Fibroblast of pulmonary artery (primary cell): ENCODE results near the gene SASH1.

ENCODE experiments used
- DNase-seq: peaks from one replicate; pipeline ENCODE4 v3.0.0-alpha.2; 2010; ENCODE audit warnings: low read depth
- H3K4me3 ChIP-seq: replicated peaks from 2 replicates; pipeline ENCODE4 v1.5.1; 2011; ENCODE audit warnings: low read depth, mild to moderate bottlenecking, control low read depth, low read length, moderate library complexity
- TF ChIP-seq, protein P1 (sequence below): IDR thresholded peaks from 2 replicates; pipeline ENCODE4 v1.5.1; 2011; ENCODE audit warnings: mild to moderate bottlenecking, control low read depth, low read length, inconsistent platforms; ENCODE audit errors: missing control alignments

SASH1 gene

DNA sequence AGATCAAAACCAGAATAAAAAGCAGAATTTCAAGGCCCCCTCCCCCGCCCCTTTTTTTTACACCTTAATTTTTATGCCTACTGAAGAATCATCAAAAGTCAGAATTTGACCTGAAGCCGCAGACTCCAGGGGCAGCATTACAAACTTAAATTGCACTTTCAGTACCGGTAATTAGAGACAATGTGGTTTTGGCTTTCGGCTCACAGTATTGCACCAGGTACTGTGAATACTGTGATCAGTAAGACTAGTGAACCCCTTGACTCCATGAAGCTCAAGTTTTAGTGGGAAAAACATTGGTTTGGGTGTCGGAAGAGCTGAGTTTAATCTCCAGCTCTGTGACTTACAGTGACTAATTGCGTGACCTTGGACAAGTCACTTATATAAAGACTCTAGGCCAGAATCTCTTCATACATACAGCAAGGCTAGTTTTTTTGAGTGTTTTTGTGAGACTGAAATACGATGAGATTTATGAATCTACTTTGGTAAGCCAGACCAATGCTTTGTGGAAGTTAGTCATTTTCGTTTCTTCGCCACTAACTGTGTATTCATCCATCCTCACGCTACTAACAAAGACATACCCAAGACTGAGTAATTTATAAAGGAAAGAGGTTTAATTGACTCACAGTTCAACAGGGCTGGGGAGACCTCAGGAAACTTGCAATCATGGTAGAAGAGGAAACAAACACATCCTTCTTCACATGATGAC, 114.7 kb downstream of the SASH1 start:
- no peak overlapping the region for H3K4me3 ChIP-seq
- TF ChIP-seq, protein P1, sequence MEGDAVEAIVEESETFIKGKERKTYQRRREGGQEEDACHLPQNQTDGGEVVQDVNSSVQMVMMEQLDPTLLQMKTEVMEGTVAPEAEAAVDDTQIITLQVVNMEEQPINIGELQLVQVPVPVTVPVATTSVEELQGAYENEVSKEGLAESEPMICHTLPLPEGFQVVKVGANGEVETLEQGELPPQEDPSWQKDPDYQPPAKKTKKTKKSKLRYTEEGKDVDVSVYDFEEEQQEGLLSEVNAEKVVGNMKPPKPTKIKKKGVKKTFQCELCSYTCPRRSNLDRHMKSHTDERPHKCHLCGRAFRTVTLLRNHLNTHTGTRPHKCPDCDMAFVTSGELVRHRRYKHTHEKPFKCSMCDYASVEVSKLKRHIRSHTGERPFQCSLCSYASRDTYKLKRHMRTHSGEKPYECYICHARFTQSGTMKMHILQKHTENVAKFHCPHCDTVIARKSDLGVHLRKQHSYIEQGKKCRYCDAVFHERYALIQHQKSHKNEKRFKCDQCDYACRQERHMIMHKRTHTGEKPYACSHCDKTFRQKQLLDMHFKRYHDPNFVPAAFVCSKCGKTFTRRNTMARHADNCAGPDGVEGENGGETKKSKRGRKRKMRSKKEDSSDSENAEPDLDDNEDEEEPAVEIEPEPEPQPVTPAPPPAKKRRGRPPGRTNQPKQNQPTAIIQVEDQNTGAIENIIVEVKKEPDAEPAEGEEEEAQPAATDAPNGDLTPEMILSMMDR, result no peak
- DNase-seq, result peak; percentile 44

DNA sequence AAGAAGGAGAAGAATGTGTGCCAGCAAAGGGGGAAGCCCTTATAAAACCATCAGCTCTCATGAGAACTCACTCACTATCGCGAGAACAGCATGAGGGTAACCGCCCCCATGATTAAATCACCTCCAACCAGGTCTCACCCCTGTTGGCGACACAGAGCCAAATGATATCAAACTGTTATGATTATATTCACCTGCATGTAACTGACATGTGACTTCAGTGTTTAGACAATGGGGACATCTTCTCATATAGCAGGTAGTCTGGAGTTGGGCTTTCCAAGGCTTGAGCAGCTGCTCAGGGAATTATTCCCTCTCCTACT, 115.2 kb downstream of the SASH1 start:
- TF ChIP-seq, protein P1, result no peak
- no peak overlapping the region for H3K4me3 ChIP-seq
- DNase-seq, result no peak

DNA sequence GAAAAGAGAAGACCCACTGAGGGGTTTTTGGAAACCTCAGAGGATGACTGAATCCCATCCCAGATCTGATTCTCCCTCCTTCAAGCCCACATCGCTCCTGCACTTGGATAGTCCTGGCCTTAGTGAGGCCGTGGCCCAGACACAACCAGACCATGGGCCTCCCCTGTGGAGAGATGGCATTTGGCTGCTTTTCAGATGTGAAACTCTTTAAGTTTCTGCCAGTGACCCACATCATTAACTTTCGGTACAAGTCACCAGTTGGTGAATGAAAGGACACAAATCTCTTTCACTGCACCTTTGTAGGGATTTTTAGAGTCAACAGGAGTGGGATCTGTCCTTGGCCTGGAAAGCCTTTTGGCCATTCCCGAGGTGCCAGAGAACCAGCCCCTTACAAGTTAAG, 116.6 kb downstream of the SASH1 start:
- H3K4me3 ChIP-seq, result no peak overlapping the region
- DNase-seq, result no peak
- TF ChIP-seq, protein P1, result no peak

DNA sequence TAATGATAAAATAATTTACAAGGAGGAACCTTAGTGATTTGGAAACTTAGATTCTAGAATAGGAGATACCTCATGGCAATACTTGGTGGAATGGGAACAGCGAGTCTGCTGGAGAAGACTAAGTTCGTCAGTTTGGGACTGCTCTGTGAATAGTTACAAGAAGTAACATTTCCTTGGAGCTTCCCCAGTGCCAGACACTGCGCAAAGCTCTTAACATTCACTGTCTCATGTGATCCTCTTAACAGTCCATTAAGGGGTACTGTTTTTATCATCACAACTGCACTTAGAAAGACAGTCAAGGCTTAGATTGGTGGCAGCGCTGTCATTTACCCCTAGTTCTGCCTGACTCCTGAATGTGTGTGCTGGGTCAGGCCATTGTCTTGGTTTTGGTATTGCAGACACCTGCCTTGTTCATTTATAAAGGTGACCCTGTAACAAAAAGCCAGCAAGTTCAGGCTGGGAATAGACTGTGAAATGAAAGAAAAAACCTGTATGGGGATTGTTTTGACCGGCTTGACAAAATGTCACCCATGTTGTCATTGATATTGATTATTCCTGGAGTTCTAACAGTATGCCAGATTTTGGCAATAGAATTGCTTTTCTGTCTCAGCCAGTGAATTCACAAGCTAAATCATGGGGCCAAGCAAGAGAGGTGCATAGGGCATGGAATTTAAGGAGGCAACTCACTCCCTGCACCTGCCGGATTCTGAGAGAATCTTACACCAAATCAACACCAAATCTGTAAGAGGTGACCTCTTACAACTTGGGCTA, 118.4 kb downstream of the SASH1 start:
- H3K4me3 ChIP-seq, result no peak overlapping the region

DNA sequence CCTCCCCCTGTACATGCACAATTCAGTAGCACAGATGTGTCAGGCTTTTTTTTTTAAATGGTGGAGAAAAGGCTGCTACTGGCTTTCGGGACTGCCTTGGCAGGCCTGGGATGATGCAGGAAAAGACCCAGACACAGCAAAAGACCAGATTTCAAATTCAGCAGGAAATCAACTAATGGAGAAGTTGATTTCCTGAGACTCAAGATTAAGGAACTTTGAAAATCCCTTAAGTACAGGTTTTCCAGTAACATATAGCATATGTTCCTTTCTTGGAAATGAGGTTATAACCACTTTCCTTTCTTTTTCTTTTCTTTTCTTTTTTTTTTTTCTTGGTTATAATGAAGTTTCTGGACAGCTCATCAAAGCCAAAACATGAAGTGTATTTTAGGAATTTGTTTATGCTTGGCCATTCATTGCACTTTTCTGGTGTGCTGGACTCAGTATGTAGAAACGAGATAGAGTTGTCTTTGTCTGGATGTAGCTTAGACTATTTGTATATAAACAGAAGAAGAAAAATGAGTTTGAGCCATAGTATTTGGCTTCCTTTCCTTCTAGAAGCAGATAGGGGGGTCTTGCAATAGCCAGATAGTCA, 119.4 kb downstream of the SASH1 start:
- TF ChIP-seq, protein P1, result no peak
- peak; percentile 30 for DNase-seq
- H3K4me3 ChIP-seq, result no peak overlapping the region

More for the DNA sequence above, 118.4 kb downstream of the SASH1 start:
- no peak for DNase-seq
- TF ChIP-seq, protein P1, result no peak

DNA sequence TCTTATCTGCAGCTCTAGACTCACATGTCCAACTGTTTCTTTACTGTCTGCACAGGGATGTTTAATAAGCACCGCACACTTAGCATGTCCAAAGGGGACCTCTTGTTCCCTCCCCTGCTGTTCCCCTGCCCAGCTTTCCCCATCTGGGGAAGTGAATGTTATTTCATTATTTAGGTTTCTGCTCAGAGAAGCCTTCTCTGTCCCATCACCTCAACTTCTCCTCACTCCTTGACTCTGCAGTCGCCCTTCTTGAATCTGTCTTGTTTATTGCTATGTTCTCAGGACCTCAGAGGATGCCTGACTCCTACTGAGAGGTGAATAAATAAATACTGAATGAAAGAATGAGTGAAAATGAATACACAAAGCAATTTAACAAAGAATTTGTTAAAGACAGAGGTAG, 121.0 kb downstream of the SASH1 start:
- TF ChIP-seq, protein P1, result no peak
- no peak overlapping the region for H3K4me3 ChIP-seq
- DNase-seq, result no peak
